Tibial nerve (tissue), 4 donors: Measurements from ENCODE around the gene CROCC2. TPM values are rescaled to one million over a fixed set of nuclear protein-coding genes. Genes with fewer than 3 reads are reported as not detected.

ENCODE experiments used
- DNase-seq, 2 donors: peaks; one replicate each; pipeline ENCODE4 v3.0.0-alpha.2; 2019; ENCODE audit warnings: low spot score in 2 of 2
- H3K27ac ChIP-seq, 4 donors: fragments of 200-600 bp; sonication (generic) in 3 of 4; one replicate each; pipeline ENCODE4 v1.5.1; 2017 to 2019; ENCODE audit warnings: mild to moderate bottlenecking in 1 of 4
- H3K27me3 ChIP-seq, 2 donors: fragments of 200-600 bp; sonication (generic) in 1 of 2; one replicate each; pipeline versions ENCODE4 v1.5.1 to v1.6.0; 2017 to 2019
- H3K36me3 ChIP-seq, 3 donors: fragments of 200-600 bp; sonication (generic); one replicate each; pipeline ENCODE4 v1.5.1; 2018 to 2019
- H3K4me1 ChIP-seq, 4 donors: fragments of 200-600 bp; sonication (generic) in 3 of 4; one replicate each; pipeline ENCODE4 v1.5.1; 2017 to 2019
- H3K4me3 ChIP-seq, 4 donors: fragments of 200-600 bp; sonication (generic) in 3 of 4; one replicate each; pipeline ENCODE4 v1.5.1; 2017 to 2019; ENCODE audit warnings: mild to moderate bottlenecking in 1 of 4, moderate library complexity in 1 of 4
- H3K9me3 ChIP-seq, 4 donors: fragments of 200-600 bp; sonication (generic) in 3 of 4; one replicate each; pipeline ENCODE4 v1.5.1; 2017 to 2019
- EP300 ChIP-seq, 2 donors: sonication (generic); formaldehyde crosslinking; IDR thresholded peaks; one replicate each; pipeline ENCODE4 v1.6.1; 2017; ENCODE audit warnings: antibody characterized with exemption in 2 of 2, mild to moderate bottlenecking in 1 of 2
- POLR2A ChIP-seq, 2 donors: fragments of 450-650 bp; IDR thresholded peaks; one replicate each; pipeline ENCODE4 v1.6.1; 2017; ENCODE audit warnings: antibody characterized with exemption in 2 of 2, mild to moderate bottlenecking in 2 of 2, moderate library complexity in 2 of 2
- WGBS, 2 donors: methylation state at CpG; one replicate each; pipeline ENCODE4 v1.1.5; 2018; 5-methylcytosine and 5-hydroxymethylcytosine counted together
- total RNA-seq, 4 donors: library from RNA; depleted of rRNA; stranded (reverse); fragments of >200 nt; gene quantifications; one replicate each; pipeline ENCODE4 v1.1.0, GENCODE V29; 2016
- TF ChIP-seq, protein P1 (sequence below), 5 experiments: fragments of 200-600 bp in 3 of 5; fragments of 450-650 bp in 2 of 5; sonication (generic) in 3 of 5; IDR thresholded peaks; one replicate each; pipeline ENCODE4 v1.5.1; 2016 to 2019; ENCODE audit warnings: antibody characterized with exemption in 5 of 5, mild to moderate bottlenecking in 3 of 5, moderate library complexity in 2 of 5

CROCC2 gene
- total RNA-seq, 4 donors from 2014 or later: 0.44 to 1.2 TPM; not detected in 2

DNA sequence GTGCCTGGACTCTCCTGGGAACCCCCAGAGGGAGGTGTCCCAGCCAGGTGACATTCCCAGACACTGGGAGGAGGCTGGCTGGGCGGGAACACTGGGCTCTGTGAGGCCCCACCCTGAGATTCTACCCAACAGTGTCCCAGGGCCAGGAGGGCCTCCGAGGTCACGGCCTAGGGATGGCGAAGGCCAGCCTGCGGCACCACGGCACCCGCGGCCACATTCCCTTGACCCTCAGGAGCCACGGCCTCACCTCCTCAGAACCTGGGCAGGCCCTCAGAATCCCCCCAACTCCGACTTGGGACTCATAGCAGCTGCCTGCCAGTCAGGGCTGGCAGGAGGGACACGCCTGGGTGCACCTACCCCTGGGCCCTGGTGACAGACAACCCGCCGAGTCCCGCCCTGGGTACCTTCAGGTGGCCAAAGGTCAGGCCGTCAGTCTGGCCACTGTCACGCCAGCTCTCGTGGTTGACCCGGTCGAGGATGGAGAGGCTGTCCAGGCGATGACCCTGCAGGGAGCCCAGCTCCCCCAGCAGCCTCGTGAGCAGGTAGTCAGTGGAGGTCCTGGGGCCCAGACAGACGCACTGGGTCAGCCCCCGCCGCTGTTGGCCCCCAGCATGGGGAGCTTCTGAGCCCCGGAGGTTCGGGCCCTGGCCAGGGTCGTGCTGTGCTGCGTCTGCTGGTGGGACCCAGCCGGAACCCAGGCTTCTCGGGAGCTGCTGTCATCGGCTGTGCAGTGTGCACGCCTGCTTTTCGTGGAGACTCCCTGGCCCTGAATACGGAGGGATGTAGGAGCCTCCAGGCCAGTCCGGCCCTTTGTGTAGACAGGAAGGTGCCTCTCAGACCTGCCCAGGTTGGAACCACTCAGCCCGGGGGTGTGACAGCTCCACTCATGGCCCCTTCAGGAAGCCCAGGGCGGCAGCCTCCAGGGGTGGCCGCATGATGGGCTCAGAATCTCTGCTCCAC, 16.3 kb upstream of the CROCC2 start:
- no peak overlapping the region for H3K27ac ChIP-seq
- TF ChIP-seq, protein P1, sequence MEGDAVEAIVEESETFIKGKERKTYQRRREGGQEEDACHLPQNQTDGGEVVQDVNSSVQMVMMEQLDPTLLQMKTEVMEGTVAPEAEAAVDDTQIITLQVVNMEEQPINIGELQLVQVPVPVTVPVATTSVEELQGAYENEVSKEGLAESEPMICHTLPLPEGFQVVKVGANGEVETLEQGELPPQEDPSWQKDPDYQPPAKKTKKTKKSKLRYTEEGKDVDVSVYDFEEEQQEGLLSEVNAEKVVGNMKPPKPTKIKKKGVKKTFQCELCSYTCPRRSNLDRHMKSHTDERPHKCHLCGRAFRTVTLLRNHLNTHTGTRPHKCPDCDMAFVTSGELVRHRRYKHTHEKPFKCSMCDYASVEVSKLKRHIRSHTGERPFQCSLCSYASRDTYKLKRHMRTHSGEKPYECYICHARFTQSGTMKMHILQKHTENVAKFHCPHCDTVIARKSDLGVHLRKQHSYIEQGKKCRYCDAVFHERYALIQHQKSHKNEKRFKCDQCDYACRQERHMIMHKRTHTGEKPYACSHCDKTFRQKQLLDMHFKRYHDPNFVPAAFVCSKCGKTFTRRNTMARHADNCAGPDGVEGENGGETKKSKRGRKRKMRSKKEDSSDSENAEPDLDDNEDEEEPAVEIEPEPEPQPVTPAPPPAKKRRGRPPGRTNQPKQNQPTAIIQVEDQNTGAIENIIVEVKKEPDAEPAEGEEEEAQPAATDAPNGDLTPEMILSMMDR (IDR thresholded peaks at IDR 0.05): no peak
- no peak for TF ChIP-seq EP300 (IDR thresholded peaks at IDR 0.05)
- TF ChIP-seq POLR2A (IDR thresholded peaks at IDR 0.05): no peak

DNA sequence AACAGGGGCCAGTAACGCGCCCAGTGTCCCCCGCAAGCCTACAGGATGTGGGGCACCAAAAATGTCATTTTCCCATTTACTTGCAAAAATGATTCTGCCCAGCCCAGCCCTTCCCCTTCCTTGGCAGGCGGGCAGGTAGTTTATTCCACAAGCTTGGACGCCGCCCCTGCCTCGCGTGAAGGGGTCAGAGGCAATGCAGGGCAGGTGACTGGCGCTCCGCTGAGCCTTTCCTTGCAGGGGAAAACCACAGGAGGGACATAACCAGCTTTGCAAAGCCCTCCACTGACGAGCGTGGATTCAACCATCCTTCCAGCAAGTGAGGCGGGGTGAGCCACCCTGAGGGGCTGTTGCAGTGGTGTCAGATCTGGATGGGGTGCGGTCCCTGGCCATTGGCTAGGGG, 15.4 kb upstream of the CROCC2 start:
- Histone ChIP-seq H3K27ac (no peak overlapping the region), H3K9me3 (no peaks in the 10 kb centered on the region), H3K4me1 (no peaks in the 10 kb centered on the region), H3K27me3 (no peaks in the 10 kb centered on the region), H3K36me3 (no peaks in the 10 kb centered on the region), H3K4me3 (no peak overlapping the region)
- 80 to 81% methylated on average over 13 to 14 of the region's 14 CpGs for WGBS, 2 donors
- no peak for TF ChIP-seq EP300 (IDR thresholded peaks at IDR 0.05)
- TF ChIP-seq POLR2A (IDR thresholded peaks at IDR 0.05): no peak
- TF ChIP-seq, protein P1 (IDR thresholded peaks at IDR 0.05): no peak
- no peak for DNase-seq

More for the DNA sequence above, 16.3 kb upstream of the CROCC2 start:
- Histone ChIP-seq H3K4me3 (no peak overlapping the region), H3K27me3 (no peaks in the 10 kb centered on the region), H3K9me3 (no peaks in the 10 kb centered on the region), H3K36me3 (no peaks in the 10 kb centered on the region), H3K4me1 (no peaks in the 10 kb centered on the region)
- WGBS, 2 donors: 83% methylated on average over 5 to 15 of the region's 38 CpGs
- no peak for DNase-seq

DNA sequence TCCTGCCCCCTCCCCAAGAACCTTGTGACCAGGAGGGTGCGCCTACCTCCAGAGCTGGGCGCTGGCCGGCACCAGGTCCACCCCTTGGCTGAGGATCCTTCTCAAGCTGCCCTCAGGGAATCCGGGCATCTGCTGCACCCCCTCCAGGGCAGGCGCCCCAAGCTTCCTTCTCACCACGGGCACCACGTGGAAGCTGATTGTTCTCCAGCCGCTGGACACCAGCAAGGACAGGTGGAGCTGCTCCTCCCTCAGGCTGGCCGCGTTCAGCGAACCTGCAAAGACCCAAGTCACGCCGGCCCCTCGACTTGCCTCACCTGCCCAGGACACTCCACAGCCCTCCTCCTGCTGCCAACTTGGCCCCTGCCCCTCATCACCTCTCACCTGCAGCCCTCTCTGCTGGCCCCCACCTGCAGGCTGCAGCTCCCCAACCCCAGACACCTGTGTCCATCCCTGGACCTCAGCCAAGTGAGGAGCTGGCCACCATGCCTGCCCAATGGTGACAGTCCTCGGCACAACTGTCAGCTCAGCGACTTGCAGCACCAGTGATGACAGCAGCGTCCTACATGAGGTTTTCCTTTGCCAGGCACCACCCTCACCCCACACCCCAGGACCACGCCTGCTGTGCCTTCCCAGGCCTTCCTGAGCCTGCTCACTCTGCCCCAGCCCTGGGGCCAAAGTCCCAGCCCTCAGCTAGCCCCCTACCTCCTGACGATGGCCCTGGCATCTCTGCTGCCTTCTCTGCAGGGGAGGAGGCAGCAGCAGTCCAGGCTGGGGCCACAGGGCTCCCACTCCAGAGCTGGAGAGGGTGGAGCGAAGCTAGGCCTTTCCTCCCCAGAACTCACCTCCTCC, 14.4 kb upstream of the CROCC2 start:
- H3K4me3 ChIP-seq: no peak overlapping the region
- H3K9me3 ChIP-seq: no peaks in the 10 kb centered on the region
- no peaks in the 10 kb centered on the region for H3K4me1 ChIP-seq
- no peak overlapping the region for H3K27ac ChIP-seq
- TF ChIP-seq POLR2A (IDR thresholded peaks at IDR 0.05): no peak
- TF ChIP-seq, protein P1 (IDR thresholded peaks at IDR 0.05): no peak
- TF ChIP-seq EP300 (IDR thresholded peaks at IDR 0.05): no peak
- no peaks in the 10 kb centered on the region for H3K36me3 ChIP-seq
- WGBS, 2 donors: 70 to 82% methylated on average over 18 to 19 of the region's 20 CpGs
- no peak for DNase-seq
- no peaks in the 10 kb centered on the region for H3K27me3 ChIP-seq

DNA sequence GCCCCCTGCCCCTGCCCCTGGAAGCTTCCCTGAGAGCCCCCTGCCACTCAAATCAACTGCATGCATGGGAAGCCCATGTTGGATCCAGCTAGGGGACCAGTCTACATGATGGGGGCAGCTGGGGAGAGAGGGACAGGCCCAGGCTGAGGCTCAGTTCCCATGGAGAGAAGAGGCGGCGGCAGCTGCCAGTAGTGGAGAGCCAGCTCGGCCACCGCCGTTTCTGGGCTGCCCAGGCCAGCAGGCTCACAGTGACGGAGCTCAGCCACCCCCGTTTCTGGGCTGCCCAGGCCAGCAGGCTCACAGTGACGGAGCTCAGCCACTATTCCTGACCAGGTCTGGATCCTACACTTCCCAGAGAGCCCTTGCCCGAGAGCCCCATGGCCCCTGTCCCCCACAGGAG, 13.8 kb upstream of the CROCC2 start:
- Histone ChIP-seq H3K4me3 (no peak overlapping the region), H3K4me1 (no peaks in the 10 kb centered on the region), H3K9me3 (no peaks in the 10 kb centered on the region), H3K27ac (no peak overlapping the region), H3K36me3 (no peaks in the 10 kb centered on the region), H3K27me3 (no peaks in the 10 kb centered on the region)
- 44 to 67% methylated on average over 3 to 9 of the region's 9 CpGs for whole genome bisulfite sequencing, 2 donors
- TF ChIP-seq, protein P1 (IDR thresholded peaks at IDR 0.05): no peak
- TF ChIP-seq POLR2A (IDR thresholded peaks at IDR 0.05): no peak
- no peak for TF ChIP-seq EP300 (IDR thresholded peaks at IDR 0.05)
- DNase-seq: no peak
